ENCODE data around the gene GABRB3.

GRCh38 chr15:26731965-26732364 is 40.9 kb downstream of the GABRB3 start:
- no peak for TF ChIP-seq EZH2 (IDR thresholded peaks at IDR 0.05; ENCODE audit: borderline replicate concordance, insufficient read depth, low read depth, low read length, poor library complexity, severe bottlenecking)
- TF ChIP-seq CTCF (IDR thresholded peaks at IDR 0.05): no peak

Data from B cell (primary cell).